Activated gamma-delta T cell (primary cell): ENCODE measurements around the gene PKN1.
"Not testable (repeated sequence)": the region's sequence is repeated elsewhere in the genome, so short reads cannot be mapped to it uniquely, and the experiment has no call there.

ENCODE experiments used
- DNase-seq: peaks from one replicate; lab custom pipeline; 2025; lab: John Stamatoyannopoulos, UW

The PKN1 gene

GRCh38 chr19:14487370-14488125 is 54.4 kb downstream of the PKN1 start:
- no peak for DNase-seq

GRCh38 chr19:14492756-14493337 is 59.7 kb downstream of the PKN1 start:
- no peak for DNase-seq

- DNase-seq = no peak
These were observed 61.3 kb downstream of the PKN1 start for GRCh38 chr19:14494411-14494810.

GRCh38 chr19:14494910-14495671 is 62.0 kb downstream of the PKN1 start:
- no peak for DNase-seq

- DNase-seq = no peak
These were observed 62.5 kb downstream of the PKN1 start for GRCh38 chr19:14495672-14496028.

GRCh38 chr19:14496029-14496833 is 63.1 kb downstream of the PKN1 start, which contains the start of gene GIPC1:
Gene GIPC1 (minus strand): TSS chr19:14496127. CDS start chr19:14482976, 13,151 bp downstream.
- peak; percentile 73 for DNase-seq

GRCh38 chr19:14496834-14497227 is 63.7 kb downstream of the PKN1 start:
- DNase-seq = no peak

GRCh38 chr19:14497228-14497921 is 64.3 kb downstream of the PKN1 start:
- no peak for DNase-seq

- no peak for DNase-seq
These were observed 69.4 kb downstream of the PKN1 start for GRCh38 chr19:14502334-14503092.

- no peak for DNase-seq
These were observed 70.2 kb downstream of the PKN1 start for GRCh38 chr19:14503285-14503684.

GRCh38 chr19:14504575-14504974 is 71.5 kb downstream of the PKN1 start:
- not testable (repeated sequence) for DNase-seq

- peak; percentile 39 for DNase-seq
These were observed 72.6 kb downstream of the PKN1 start for GRCh38 chr19:14505488-14506239.

- no peak for DNase-seq
These were observed 74.8 kb downstream of the PKN1 start for GRCh38 chr19:14507704-14508542.

- DNase-seq = no peak
These were observed 77.5 kb downstream of the PKN1 start for GRCh38 chr19:14510311-14511228.

- no peak for DNase-seq
These were observed 78.1 kb downstream of the PKN1 start for GRCh38 chr19:14511229-14511593.

GRCh38 chr19:14512406-14512961 is 79.4 kb downstream of the PKN1 start:
- DNase-seq = no peak

GRCh38 chr19:14514215-14514863 is 81.2 kb downstream of the PKN1 start:
- DNase-seq = no peak
